OCI-LY3 (cell line): ENCODE data around the gene FAM181A.

Experiments
- EZH2phosphoT487 ChIP-seq: fragments of 200-600 bp; shearing (Covaris generic); IDR thresholded peaks from 2 replicates; pipeline ENCODE4 v1.6.1; 2018; ENCODE audit warnings: antibody characterized with exemption, mixed run types, low read depth
- TF ChIP-seq, protein P1 (sequence below): fragments of 200-600, 300-600 bp; sonication (generic); IDR thresholded peaks from 2 replicates; pipeline ENCODE4 v1.5.1; 2014; ENCODE audit warnings: antibody characterized with exemption, low read length, low read depth

GRCh38 chr14:93911975-93912615, 15.0 kb upstream of the FAM181A start:
- TF ChIP-seq, protein P1, sequence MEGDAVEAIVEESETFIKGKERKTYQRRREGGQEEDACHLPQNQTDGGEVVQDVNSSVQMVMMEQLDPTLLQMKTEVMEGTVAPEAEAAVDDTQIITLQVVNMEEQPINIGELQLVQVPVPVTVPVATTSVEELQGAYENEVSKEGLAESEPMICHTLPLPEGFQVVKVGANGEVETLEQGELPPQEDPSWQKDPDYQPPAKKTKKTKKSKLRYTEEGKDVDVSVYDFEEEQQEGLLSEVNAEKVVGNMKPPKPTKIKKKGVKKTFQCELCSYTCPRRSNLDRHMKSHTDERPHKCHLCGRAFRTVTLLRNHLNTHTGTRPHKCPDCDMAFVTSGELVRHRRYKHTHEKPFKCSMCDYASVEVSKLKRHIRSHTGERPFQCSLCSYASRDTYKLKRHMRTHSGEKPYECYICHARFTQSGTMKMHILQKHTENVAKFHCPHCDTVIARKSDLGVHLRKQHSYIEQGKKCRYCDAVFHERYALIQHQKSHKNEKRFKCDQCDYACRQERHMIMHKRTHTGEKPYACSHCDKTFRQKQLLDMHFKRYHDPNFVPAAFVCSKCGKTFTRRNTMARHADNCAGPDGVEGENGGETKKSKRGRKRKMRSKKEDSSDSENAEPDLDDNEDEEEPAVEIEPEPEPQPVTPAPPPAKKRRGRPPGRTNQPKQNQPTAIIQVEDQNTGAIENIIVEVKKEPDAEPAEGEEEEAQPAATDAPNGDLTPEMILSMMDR, result no peak
- TF ChIP-seq EZH2phosphoT487, result no peak
